Activated CD4-positive, alpha-beta T cell treated with anti-CD3 and anti-CD28 coated beads for 48 hours (primary cell): Measurements from ENCODE around the gene BRD3OS.

Experiments used
- DNase-seq: peaks from one replicate; pipeline ENCODE4 v3.0.0-alpha.2; 2020

BRD3OS gene

DNA sequence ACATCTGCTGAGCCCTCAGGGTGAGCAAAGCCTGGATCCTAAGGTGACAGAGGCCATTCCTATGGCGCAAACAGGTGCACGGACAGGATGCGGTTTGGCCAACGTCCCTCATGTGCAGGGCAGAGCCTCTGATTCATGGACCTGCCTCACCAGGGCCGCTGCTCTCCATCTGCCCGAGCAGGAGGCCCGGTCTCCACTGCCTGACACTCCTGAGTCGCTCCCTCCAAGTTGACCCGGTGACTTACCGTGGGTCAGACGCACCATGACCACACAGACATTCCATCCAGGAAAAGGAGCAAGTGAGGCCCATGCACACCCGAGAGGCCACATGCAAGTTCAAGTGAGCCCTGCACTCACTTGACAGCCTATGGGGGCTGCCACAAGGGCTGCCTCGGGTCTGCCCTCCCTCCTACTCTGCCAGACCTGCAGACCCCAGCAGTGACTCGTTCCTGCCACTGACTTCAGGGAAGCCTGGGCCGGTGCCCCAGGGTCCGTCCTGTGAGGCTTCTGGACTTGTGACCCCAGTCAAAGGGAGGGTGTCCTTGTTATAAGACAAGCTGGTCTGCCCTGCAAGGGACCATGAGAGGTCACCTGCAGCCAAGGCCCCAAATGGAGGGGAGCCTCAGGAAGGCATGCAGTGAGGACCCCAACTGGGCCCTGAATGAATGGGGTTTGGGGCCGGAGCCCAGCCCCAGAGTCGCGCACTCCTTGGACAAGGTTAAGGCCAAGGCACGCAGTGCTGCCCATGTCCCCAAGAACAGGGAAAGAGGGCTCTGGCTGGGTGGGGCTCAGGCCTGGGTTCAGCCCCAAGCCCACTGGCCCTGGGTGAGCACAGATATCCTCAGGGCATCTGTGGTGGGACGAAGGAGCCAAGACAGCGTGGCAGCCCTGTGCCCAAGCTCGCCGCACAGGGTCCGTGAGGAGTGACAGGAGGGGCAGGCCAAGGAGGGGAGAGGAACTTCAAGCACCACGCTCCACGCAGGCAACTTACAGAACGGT is 10.1 kb downstream of the BRD3OS start:
- DNase-seq = no peak

DNA sequence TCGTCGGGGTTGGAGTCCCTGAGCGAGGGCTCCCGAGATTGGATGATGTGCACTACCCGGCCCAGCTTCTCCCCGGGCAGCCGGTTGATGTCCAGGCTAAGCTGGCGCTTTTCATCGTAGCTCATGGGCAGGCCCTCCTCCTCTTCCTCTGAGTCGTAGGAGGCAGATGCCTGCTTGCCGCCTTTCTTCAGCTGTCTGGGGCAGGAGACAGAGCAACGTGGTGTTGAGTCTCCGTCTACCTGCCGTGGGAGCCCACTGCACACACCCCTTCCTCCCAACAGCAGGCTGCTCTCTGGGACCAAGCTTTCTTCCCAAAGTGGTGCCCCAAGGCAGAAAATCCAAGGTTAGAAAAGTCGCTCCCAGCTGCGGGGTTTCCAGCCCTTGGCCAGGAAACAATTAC is 10.8 kb downstream of the BRD3OS start:
- DNase-seq = no peak

DNA sequence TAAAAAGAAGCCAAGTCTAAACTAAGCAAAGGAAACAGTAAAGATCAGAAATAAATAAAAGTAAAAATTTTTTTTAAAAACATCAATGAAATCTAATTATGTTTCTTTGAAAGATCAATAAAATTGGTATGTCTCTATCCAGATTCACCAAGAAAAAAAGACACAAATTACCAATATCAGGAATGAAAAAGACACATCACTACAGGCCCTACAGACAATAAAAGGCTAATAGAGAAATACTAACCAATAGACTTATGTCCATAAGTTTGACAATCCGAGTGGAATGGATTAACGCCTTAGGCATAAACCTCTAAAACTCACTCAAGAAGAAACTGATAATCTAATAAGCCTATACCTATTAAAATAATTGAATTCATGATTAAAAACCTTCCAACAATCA is 12.4 kb downstream of the BRD3OS start:
- no peak for DNase-seq

DNA sequence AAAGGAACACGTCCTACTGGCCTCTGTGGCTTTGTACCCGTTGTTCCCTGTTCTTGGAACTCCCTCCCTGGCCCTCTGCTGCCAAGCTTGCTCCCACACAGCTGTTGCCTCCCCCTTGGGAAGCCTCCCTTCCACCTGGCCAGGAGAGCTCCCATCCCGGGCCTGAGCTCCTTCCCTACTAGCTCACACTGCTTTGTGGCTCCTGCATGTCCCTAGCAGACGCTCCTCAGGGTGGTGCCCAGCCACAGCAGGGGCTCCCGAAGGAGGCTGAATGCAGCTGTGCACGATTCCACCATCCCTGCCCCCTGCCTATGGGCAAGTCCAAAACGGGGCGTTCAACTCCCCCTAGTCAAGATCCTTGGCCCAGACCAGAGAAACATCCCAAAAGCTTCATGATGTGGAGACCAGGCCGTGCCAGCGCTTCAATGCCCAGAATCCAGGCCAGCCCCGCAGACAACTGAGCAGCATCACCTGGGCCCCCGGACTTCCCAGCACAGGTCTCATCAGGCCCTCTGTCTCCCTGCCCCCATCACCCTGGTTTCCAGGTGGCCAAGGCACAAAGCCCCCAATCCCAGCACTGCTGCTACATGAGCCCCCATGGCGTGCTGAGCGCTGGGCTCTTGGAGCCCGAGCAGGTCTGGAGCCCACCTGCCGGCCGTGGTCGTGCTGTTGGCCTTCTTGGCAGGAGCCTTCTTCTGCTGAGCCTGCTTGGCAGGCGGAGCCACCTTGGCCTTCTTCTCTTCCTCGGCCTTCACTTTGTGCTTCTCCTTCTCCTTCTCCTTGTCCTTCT is 14.3 kb downstream of the BRD3OS start:
- DNase-seq = no peak

DNA sequence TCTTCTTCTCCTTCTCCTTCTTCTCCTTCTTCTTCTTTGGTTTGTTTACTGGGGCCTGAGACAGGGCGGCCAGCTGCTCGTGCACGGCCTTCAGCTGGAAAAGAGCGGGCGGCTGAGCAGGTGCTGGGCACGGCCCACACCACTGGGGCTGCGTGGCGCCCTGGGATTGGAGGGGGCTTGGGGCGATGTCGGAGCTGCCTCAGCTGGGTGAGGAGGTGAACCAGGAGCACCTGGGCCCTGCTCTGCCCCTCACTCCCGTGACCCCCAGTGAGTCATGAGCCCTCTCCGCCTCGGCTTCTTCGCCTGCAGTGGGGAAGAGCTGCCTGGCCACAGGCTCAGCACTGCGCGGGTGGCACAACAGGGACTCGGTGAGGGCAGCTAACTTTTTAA is 14.9 kb downstream of the BRD3OS start:
- no peak for DNase-seq

DNA sequence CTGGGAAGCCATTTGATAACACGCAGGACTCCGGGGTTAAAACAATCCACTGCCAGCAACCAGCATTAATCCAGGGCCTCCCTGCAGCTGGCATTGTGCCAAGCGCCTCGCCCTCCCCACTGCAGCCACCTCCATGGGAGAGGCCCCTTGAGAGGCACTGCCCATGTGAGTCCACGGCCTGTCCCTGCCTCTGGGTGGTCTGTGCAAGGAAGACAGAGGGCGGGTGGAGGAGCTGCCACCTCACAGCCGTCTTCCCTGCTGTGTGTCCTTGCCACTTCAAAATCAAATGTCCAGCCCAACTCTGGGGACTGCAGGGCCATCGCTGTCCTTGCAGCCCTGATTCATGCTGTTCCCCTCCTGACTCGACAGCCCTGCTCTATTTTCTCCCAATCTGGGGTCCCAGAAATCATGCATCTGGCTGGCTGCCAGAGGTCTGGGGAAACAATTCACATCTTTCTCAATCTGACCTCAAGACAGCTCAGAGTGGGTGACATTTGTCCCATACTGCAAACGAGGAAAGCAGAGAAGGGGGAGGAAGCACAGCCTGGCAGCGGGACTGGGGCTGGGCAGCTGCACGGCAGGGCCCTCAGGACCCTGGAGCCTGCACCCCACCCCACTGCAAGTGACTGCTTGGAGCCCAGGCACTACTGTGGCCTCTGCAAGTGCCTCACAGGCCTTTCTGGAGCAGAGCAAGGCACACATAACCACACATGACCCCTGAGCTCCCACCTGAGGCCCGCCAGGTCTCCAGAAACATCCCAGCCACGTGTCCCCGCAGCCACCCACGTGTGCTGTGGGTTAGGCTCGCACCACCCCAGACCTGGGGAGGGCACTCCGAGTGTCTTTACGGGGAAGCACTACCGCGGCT is 15.7 kb downstream of the BRD3OS start:
- DNase-seq = no peak

DNA sequence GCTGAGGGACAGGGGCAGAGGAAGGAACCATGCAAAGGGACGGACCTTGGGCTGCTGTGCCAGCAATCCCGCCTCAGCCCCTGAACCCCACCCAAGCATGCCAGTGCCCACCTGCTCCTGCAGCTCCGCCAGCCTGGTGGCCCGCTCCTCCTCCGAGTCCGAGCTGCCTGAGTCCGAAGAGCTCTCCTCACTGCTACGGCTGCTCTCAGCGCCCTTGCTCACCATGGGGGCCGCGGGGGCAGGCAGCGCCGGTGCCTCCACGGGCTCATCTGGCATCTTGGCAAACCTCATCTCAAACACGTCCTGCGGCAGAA is 16.3 kb downstream of the BRD3OS start:
- no peak for DNase-seq

DNA sequence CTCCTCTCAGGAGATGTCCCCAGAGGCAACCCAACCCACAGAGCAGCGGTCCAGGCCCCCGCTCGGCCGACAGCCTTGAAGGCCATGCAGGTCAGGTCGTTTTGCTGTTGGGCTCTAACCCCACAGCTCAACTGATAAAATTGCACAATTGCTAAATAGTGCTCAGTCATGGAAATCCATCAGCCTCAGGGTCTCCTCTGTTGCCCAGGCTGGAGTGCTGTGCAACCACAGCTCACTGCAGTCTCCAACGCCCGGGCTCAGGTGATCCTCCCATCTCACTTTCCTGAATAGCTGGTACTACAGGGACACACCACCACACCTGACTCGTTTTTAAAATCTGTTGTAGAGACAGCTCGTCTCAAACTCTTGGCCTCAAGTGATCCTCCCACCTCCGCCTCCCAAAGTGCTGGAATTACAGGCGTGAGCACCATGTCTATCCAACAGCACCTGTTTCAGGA is 18.3 kb downstream of the BRD3OS start:
- DNase-seq = no peak

DNA sequence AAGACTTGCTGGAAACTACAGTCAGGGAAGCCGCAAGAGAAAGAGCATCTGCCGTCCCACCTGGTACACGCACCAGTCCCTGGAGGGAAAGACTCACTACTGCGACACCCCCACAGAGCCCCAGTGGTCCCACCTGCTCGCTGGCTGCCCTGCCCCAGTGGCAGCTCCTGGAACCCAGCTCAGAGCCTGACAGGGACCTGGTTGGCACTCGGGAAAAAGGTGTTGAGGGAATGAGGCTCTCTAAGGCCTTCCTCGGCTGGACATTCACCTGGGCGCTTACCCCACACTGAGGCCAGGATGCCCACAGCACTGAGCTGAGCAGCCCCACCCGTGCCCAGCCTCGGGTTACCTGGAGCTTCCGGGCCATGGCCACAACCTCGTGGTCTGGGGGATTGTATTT is 19.7 kb downstream of the BRD3OS start:
- DNase-seq = no peak

DNA sequence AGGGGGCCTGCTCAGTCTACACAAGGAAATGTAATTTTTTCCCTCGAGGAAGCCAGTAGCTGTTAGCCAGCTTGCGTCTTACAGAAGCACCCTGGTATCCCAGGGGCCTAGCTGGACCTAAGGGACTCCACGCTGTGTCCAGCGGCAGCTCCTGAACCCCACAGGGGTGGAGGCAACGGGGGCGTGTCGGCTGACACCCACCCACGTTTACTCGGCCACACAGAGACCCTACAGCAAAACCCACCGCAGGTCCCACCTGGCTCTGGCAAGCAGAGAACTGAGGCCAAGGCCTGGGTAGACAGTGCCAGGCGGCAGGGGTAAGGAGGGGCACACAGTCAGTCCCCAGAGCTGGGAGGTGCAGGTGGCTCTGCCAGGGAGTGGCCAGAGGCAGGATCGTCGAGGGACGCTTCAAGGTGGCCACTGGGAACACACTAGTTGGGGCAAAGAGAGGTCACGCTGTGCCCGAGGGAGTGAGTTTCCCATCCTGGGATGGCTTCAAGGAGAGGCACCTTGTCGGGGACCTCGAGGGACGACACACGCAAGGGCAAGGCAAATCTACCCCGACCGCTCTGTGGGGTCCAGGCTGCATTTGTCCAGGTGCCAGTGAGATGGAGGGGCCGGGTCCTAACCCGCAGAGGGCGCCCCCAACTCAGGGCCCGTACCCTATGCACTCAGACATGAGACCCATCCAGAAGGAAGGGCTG is 20.7 kb downstream of the BRD3OS start:
- DNase-seq = no peak

DNA sequence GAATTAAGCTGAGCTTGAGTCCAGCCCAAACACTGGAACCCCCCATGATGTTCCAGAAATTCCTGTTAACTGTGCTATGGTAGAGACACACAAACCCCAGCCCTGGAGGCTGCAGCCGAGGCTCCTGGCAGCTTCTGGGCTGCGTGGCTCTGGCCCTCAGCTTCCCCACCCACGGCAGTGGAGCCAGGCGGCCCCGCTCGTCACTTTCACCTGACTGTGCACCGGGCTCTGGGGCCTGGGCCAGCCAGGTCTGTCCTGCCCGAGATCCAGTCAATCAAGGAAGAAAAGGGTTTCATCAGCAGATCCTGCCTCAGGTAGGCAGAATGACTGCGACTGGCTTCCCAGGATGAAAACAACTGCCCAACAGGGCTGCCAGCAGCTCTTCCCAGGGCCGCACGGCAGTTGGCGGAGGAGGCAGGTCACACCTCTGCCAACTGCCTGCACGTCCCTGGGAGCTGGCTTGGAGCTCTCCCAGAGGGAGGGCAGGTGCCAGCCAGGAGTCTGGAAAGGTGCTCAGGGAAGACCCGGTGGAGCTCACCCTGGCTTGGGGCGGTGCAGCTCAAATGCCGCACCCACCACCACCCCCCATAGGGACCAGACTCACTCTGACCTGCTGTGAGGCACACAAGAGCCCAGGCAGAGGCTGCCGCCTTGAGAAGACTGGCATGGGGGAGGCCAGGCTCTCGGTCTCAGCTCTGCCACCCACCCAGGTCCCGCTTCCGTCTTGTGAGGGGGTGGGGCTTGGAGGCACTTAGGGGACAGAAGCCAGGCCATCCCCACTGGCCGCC is 21.8 kb downstream of the BRD3OS start:
- DNase-seq = no peak

DNA sequence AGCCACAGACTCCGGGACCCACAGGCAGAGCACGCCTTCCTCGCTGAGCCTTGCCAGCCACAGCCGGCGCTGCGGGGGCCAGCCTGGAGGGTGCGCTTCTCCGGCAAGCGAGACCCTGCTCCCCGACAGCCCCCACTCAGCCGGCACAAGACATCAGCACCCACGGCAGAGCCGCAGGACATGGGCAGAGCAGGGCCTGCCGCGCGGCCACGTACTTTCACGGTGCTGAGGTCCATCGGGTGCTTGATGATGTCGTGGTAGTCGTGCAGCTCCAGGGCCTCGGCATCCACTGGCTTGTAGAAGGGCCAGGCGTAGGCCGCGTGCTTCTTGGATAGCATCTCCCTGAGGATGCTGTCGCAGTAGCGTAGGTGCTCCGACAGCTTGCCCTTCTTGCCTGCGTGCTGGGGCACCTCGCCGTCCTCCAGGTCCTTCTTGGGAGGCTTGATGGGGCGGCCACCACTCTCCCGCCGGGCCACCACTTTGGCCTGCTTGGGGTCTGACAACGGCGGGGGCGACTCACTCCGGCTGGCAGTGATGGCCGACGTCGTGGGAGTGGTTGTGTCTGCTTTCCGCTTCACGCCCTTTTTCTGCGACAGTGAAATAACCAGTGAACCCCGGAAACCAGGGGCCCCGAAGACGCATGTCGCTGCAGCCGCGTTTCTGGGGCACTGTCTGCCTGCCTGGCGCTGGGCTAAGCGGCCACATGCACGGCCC is 22.7 kb downstream of the BRD3OS start:
- no peak for DNase-seq

DNA sequence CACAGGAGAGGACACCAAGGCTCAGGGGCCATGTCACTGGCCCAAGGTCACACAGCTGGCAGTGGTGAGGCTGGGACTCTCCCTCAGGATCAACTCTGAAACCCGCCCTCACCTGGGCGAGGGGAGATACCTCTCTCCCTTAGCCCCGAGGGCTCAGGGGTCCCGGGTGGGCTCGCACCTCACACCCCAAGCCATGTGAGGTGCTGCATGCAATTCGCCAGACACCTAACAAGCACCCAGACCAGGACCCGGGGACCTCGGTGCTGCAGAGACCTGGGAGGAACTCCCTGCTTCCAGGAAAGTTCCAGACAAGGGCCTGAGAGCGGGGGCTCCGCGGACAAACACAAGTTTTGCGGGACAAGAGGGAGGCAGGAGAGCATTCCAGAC is 23.3 kb downstream of the BRD3OS start:
- no peak for DNase-seq

DNA sequence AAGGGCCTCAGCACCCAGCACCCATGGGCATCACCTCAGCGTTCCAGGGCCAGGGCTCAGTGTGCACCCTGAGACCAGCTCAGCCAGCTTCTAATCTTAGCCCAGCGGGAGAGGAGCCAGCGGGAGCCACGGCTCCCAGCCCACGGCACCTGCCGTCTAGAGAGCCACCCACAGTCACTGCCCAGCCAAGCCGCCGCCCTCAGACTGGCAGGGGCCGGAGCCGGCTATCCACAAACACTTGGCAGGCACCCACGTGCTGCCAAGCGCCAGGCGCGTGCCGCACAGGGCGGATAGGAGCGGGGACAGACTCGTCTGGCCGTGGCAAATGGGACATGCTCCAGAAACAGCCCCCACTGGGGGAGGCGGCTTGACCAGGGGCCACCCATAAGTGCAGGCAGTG is 24.0 kb downstream of the BRD3OS start:
- no peak for DNase-seq

DNA sequence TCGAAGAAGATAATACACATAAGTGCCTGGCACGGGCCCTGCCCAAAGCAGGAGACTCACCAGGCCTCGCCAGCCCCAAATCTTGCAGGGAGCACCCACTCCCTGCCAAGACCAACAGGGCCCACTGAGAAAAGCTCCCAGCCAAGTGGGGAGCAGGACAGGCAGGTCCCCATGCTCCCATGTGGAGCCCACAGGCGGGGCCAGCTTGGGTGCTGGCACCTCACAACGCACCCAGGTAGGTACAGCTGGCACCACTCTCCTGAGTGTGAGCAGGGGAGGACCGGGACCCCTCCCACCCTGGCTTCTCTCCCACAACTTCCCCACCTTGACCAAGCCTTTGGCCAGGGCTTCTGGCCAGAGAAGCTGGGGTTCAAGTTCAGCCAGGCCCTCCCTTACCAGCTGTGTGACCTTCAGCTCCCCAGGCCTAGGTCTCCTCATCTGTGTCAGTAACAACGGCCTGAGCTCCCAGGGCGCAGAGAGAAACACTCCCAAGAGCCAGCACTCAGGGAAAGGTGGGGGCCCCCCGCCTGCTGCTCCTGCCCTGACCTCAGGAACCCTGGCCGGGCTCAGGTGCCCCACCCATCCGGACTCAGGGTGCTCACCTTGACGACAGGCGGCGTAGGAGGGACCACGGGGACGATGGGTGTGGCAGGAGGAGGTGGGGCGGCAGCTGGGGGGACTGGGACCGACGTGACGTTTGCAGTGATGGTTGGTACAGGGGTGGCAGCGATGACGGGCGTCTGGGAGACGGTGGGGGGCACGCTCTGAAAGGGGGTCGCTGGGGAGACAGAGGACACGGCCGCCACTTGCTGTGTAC is 24.7 kb downstream of the BRD3OS start:
- no peak for DNase-seq

DNA sequence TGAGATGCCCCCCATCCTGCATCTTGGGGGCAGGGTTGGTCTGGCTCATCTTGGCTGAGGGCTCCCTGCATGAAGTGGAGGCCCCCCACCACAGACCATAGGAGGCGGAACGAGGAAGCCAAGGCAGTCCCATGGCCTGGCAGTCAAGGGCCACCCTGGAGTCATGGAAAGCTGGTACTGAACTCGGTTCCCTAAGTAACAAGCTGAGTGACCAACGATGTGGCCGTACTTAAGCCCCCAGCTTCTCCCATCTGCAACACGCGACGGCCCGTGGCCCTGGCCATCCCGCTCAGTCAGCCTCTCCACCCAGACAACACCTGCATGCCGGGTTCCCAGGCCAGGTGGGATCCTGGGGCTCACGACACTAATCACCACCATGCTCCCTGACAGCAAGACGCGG is 25.4 kb downstream of the BRD3OS start:
- DNase-seq = no peak

DNA sequence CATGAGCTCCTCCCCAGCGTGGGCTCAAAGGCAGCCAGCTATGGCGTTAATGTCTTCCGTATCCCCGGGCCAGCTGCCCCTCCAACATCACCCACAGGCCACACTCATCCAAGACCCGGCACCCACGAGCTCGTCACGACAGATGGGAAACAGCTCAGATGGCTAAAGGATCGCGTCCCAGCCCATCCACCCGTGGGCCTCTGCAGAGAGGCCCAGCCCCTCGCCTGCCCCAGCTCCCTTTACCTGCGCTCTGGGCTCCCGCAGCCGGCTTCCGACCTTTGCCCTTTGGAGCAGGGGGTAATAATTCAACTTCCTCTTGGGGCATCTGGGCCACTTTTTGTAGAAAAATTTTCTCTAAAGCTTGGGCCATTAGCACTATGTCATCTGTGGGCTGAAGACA is 26.0 kb downstream of the BRD3OS start:
- no peak for DNase-seq

DNA sequence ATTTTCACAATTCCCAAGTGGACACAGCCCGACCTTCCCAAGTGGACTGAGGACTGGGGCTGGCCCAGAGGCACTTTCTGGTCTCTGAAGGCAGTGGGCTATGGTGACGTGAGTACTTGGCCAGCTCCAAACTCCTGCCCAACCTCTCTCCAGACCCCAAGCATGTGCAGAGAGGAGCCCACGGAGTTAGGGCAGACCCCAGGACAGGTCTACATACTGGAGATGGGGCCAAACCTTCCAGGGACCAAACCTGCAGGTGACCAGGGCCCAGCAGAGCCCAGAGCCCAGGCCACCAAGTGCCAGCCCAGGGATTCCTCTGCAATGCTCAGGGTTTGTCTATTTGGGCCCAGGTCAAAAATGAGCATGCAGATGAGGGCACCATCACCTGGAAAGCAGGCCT is 27.2 kb downstream of the BRD3OS start:
- no peak for DNase-seq

DNA sequence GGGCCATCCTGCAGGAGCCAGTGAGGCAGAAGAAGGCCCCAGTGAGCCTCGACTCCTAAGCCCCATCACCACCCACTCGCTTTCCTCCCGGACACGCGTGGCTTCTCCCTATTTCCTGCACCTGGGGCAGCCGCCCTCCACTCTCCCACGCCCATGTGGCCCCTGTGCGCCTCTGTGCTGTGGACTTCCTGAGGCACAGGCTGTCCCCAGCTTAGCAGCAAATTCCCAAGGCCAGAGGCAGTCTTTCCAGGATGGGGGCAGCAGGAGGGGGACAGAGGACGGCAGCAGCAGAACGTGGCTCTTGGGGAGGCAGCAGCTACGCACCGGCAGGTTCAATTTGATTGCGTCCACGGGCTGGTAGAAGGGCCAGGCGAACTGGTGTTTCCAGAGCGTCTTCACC is 27.7 kb downstream of the BRD3OS start:
- no peak for DNase-seq

DNA sequence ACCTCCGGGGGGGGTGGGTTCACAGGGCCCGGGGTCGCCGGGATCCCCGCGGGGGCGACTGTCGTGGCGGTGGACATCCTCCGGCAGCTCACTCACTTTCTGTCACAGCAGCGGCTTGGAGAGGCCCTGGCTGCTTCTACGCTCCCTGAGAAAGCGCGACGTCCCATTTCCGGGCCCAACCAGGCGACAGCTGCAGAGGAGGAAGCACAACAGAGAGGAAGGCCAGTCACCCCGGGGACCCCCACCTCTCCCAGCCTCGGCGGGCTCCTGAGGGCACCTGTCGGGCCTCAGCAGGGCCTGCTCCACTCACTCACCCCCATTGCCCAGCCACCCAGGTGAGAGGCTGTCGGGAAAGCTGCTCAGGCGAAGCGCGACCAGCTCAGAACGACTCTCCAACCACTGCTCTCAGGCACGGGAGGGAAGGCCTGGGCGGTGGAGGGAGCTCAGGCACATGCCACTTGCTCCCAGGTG is 28.2 kb downstream of the BRD3OS start:
- no peak for DNase-seq
